HG02970 (cell line): ENCODE measurements around the gene ARID3B.
"Not testable (repeated sequence)": the region's sequence is repeated elsewhere in the genome, so short reads cannot be mapped to it uniquely, and the experiment has no call there.

Source experiments
- ATAC-seq: cut with Tn5 transposase; IDR thresholded peaks from one replicate; pipeline ENCODE4 v1.9.1; 2021; ENCODE audit warnings: mild to moderate bottlenecking, moderate library complexity, moderate number of reproducible peaks; ENCODE audit not compliant: unreplicated experiment, low FRiP score

Gene ARID3B

GRCh38 chr15:74565381-74566085 is 24.5 kb downstream of the ARID3B start:
- no peak for ATAC-seq

GRCh38 chr15:74568594-74568993 is 27.6 kb downstream of the ARID3B start:
- ATAC-seq, result no peak

- ATAC-seq, result no peak
These were observed 28.7 kb downstream of the ARID3B start for GRCh38 chr15:74569731-74570070.

GRCh38 chr15:74571191-74571590 is 30.2 kb downstream of the ARID3B start:
- ATAC-seq, result no peak

- no peak for ATAC-seq
These were observed 33.0 kb downstream of the ARID3B start for GRCh38 chr15:74573987-74574386.

- ATAC-seq, result no peak
These were observed 37.5 kb downstream of the ARID3B start for GRCh38 chr15:74578496-74578994.

GRCh38 chr15:74579001-74579400 is 38.0 kb downstream of the ARID3B start:
- no peak for ATAC-seq

GRCh38 chr15:74580538-74581350 is 39.7 kb downstream of the ARID3B start:
- no peak for ATAC-seq

GRCh38 chr15:74584204-74584603 is 43.2 kb downstream of the ARID3B start:
- ATAC-seq, result no peak

- no peak for ATAC-seq
These were observed 43.8 kb downstream of the ARID3B start for GRCh38 chr15:74584779-74585178.

GRCh38 chr15:74585191-74585590 is 44.2 kb downstream of the ARID3B start:
- no peak for ATAC-seq

- no peak for ATAC-seq
These were observed 44.8 kb downstream of the ARID3B start for GRCh38 chr15:74585857-74586256.

GRCh38 chr15:74589826-74590225 is 48.8 kb downstream of the ARID3B start:
- no peak for ATAC-seq

- ATAC-seq, result no peak
These were observed 51.2 kb downstream of the ARID3B start for GRCh38 chr15:74592222-74592621.

GRCh38 chr15:74593122-74593521 is 52.1 kb downstream of the ARID3B start:
- ATAC-seq, result no peak

- ATAC-seq, result no peak
These were observed 53.4 kb downstream of the ARID3B start for GRCh38 chr15:74594455-74594854.

GRCh38 chr15:74595271-74595670 is 54.3 kb downstream of the ARID3B start:
- no peak for ATAC-seq

- not testable (repeated sequence) for ATAC-seq
These were observed 55.7 kb downstream of the ARID3B start for GRCh38 chr15:74596736-74597135.

- not testable (repeated sequence) for ATAC-seq
These were observed 56.2 kb downstream of the ARID3B start for GRCh38 chr15:74597146-74597705.

- ATAC-seq, result peak; percentile 74
These were observed 57.3 kb downstream of the ARID3B start for GRCh38 chr15:74598126-74598842.

GRCh38 chr15:74599156-74599555 is 58.1 kb downstream of the ARID3B start:
- no peak for ATAC-seq
